ENCODE data around the gene FBLN5.

Gene FBLN5

GRCh38 chr14:91940209-91940608 lies 7.3 kb downstream of the FBLN5 start:
- DNase-seq (ENCODE audit: low read depth, low spot score) = no peak
- no peak overlapping the region for H3K27ac ChIP-seq
- TF ChIP-seq EZH2 (IDR thresholded peaks at IDR 0.05) (no peak), POLR2AphosphoS5 (IDR thresholded peaks at IDR 0.05; ENCODE audit: borderline replicate concordance, low read depth, low read length) (no peak), FOXP2 (optimal IDR thresholded peaks at IDR 0.05; ENCODE audit: control extremely low read depth, extremely low read length, insufficient read depth) (no peak)
- H3K4me3 ChIP-seq = no peak overlapping the region
- no peak overlapping the region for H3K9ac ChIP-seq (ENCODE audit: insufficient read length)
- H3K36me3 ChIP-seq (ENCODE audit: insufficient read depth, low read length) = no peaks in the 10 kb centered on the region
- no peaks in the 10 kb centered on the region for H3K9me3 ChIP-seq (ENCODE audit: low read depth, low read length)

GRCh38 chr14:91935586-91935985 lies 11.9 kb downstream of the FBLN5 start:
- H3K9ac ChIP-seq (ENCODE audit: insufficient read length) = no peak overlapping the region
- H3K9me3 ChIP-seq (ENCODE audit: low read depth, low read length) = no peaks in the 10 kb centered on the region
- H3K36me3 ChIP-seq (ENCODE audit: insufficient read depth, low read length) = no peaks in the 10 kb centered on the region
- TF ChIP-seq EZH2 (IDR thresholded peaks at IDR 0.05) = no peak
- TF ChIP-seq FOXP2 (optimal IDR thresholded peaks at IDR 0.05; ENCODE audit: control extremely low read depth, extremely low read length, insufficient read depth) = no peak
- TF ChIP-seq POLR2AphosphoS5 (IDR thresholded peaks at IDR 0.05; ENCODE audit: borderline replicate concordance, low read depth, low read length) = no peak
- H3K4me3 ChIP-seq = no peak overlapping the region
- no peak for DNase-seq (ENCODE audit: low read depth, low spot score)
- no peak overlapping the region for H3K27ac ChIP-seq

DNA sequence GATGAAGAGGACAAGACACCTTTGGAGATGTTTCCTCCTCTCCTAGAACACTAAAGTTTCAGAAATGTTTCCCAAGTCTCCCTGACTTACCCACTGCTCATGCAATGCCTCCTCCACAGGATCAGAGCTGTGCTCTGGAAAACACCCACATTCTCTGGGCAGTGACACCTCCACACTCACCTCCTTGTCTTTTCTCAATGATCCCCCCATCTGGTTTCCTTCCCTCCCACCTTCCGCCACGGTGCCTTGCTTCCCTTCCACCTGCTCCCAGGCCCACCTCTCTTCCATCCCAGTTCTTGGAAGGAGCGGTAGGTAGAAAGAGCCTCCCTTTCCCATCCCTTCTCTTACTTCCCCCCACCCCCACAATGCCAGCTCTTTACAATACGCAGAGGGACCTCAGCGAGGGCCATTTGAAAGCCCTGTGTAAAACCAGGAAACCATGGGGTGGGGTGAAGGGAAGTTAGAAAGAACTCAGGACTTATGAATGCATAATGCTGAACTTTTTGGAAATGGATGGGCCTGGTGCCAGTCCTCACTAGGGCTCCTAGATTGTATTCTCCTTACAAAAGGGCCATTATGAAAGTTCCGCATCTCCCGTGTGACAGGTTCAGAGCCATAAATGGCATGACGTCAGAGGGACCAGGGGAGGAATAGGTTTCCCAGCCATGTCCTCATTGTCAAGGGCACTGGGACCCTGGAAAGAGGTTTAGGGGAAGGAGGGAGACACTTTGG lies 12.8 kb downstream of the FBLN5 start:
- no peak for TF ChIP-seq POLR2AphosphoS5 (IDR thresholded peaks at IDR 0.05; ENCODE audit: borderline replicate concordance, low read depth, low read length)
- no peak for TF ChIP-seq FOXP2 (optimal IDR thresholded peaks at IDR 0.05; ENCODE audit: control extremely low read depth, extremely low read length, insufficient read depth)
- no peak for TF ChIP-seq EZH2 (IDR thresholded peaks at IDR 0.05)
- H3K9me3 ChIP-seq (ENCODE audit: low read depth, low read length) = no peaks in the 10 kb centered on the region
- H3K4me3 ChIP-seq = no peak overlapping the region
- no peak overlapping the region for H3K9ac ChIP-seq (ENCODE audit: insufficient read length)
- DNase-seq (ENCODE audit: low read depth, low spot score) = no peak
- no peak overlapping the region for H3K27ac ChIP-seq
- no peaks in the 10 kb centered on the region for H3K36me3 ChIP-seq (ENCODE audit: insufficient read depth, low read length)

GRCh38 chr14:91931478-91932088 lies 15.9 kb downstream of the FBLN5 start:
- Histone ChIP-seq H3K36me3 (ENCODE audit: insufficient read depth, low read length) (no peaks in the 10 kb centered on the region), H3K9ac (ENCODE audit: insufficient read length) (no peak overlapping the region)

GRCh38 chr14:91929700-91930099 lies 17.8 kb downstream of the FBLN5 start:
- no peak overlapping the region for H3K4me3 ChIP-seq
- DNase-seq (ENCODE audit: low read depth, low spot score) = no peak
- no peaks in the 10 kb centered on the region for H3K36me3 ChIP-seq (ENCODE audit: insufficient read depth, low read length)
- no peak for TF ChIP-seq POLR2AphosphoS5 (IDR thresholded peaks at IDR 0.05; ENCODE audit: borderline replicate concordance, low read depth, low read length)
- TF ChIP-seq EZH2 (IDR thresholded peaks at IDR 0.05) = no peak
- TF ChIP-seq FOXP2 (optimal IDR thresholded peaks at IDR 0.05; ENCODE audit: control extremely low read depth, extremely low read length, insufficient read depth) = no peak
- H3K27ac ChIP-seq = no peak overlapping the region
- H3K9me3 ChIP-seq (ENCODE audit: low read depth, low read length) = no peaks in the 10 kb centered on the region
- no peak overlapping the region for H3K9ac ChIP-seq (ENCODE audit: insufficient read length)

More at GRCh38 chr14:91931478-91932088, 15.9 kb downstream of the FBLN5 start:
- Histone ChIP-seq H3K27ac (no peak overlapping the region), H3K4me3 (no peak overlapping the region), H3K9me3 (ENCODE audit: low read depth, low read length) (no peaks in the 10 kb centered on the region)
- DNase-seq (ENCODE audit: low read depth, low spot score) = no peak
- TF ChIP-seq FOXP2 (optimal IDR thresholded peaks at IDR 0.05; ENCODE audit: control extremely low read depth, extremely low read length, insufficient read depth) (no peak), POLR2AphosphoS5 (IDR thresholded peaks at IDR 0.05; ENCODE audit: borderline replicate concordance, low read depth, low read length) (no peak), EZH2 (IDR thresholded peaks at IDR 0.05) (no peak)

DNA sequence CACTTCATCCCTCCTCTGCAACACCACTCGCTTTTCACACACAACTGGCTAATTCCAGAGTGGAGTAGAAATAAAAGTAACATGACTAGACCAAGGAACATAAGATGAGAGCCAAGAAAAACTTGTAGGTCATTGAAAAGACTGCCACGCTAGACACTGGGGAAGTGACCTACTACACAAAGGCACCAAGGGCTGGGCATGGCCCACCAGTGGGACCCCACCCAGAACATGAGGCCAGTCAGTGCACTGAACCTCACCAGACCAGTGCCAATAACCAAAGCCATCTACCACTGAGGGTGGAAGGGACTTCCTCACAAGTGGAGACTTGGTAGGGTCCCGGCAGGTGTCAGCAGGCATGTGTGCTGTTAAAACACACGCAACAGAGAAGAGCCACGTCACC lies 19.7 kb downstream of the FBLN5 start:
- H3K9me3 ChIP-seq (ENCODE audit: low read depth, low read length) = no peaks in the 10 kb centered on the region
- H3K4me3 ChIP-seq = no peak overlapping the region
- no peak for TF ChIP-seq POLR2AphosphoS5 (IDR thresholded peaks at IDR 0.05; ENCODE audit: borderline replicate concordance, low read depth, low read length)
- no peak for TF ChIP-seq FOXP2 (optimal IDR thresholded peaks at IDR 0.05; ENCODE audit: control extremely low read depth, extremely low read length, insufficient read depth)
- no peak for TF ChIP-seq EZH2 (IDR thresholded peaks at IDR 0.05)
- H3K36me3 ChIP-seq (ENCODE audit: insufficient read depth, low read length) = no peaks in the 10 kb centered on the region
- H3K27ac ChIP-seq = no peak overlapping the region
- no peak for DNase-seq (ENCODE audit: low read depth, low spot score)
- no peak overlapping the region for H3K9ac ChIP-seq (ENCODE audit: insufficient read length)

DNA sequence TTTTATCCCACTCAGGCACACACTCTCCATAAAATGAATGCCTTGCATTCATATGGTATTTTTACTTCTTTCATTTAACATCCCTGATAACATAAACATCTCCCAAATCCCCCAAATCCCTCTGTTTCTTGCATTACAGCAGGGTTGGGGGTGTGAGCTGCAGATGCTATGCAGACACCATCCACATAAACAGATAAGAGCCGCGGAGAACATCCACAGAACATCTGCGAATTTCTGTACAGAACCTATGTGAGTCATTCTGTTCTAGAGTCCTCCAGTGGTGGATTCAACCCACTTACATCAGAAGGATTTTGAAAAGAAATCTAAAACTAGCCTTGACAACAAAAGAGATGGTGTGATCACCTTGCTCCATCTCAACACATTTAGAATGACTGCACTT lies 20.3 kb downstream of the FBLN5 start:
- no peak overlapping the region for H3K27ac ChIP-seq
- H3K36me3 ChIP-seq (ENCODE audit: insufficient read depth, low read length) = no peaks in the 10 kb centered on the region
- no peak overlapping the region for H3K4me3 ChIP-seq
- H3K9ac ChIP-seq (ENCODE audit: insufficient read length) = no peak overlapping the region
- H3K9me3 ChIP-seq (ENCODE audit: low read depth, low read length) = no peaks in the 10 kb centered on the region
- no peak for DNase-seq (ENCODE audit: low read depth, low spot score)
- TF ChIP-seq EZH2 (IDR thresholded peaks at IDR 0.05) (no peak), POLR2AphosphoS5 (IDR thresholded peaks at IDR 0.05; ENCODE audit: borderline replicate concordance, low read depth, low read length) (no peak), FOXP2 (optimal IDR thresholded peaks at IDR 0.05; ENCODE audit: control extremely low read depth, extremely low read length, insufficient read depth) (no peak)

- no peaks in the 10 kb centered on the region for H3K36me3 ChIP-seq (ENCODE audit: insufficient read depth, low read length)
- no peaks in the 10 kb centered on the region for H3K9me3 ChIP-seq (ENCODE audit: low read depth, low read length)
- TF ChIP-seq POLR2AphosphoS5 (IDR thresholded peaks at IDR 0.05; ENCODE audit: borderline replicate concordance, low read depth, low read length) = no peak
- TF ChIP-seq FOXP2 (optimal IDR thresholded peaks at IDR 0.05; ENCODE audit: control extremely low read depth, extremely low read length, insufficient read depth) = no peak
- no peak for TF ChIP-seq EZH2 (IDR thresholded peaks at IDR 0.05)
- H3K27ac ChIP-seq = no peak overlapping the region
- H3K4me3 ChIP-seq = no peak overlapping the region
- no peak for DNase-seq (ENCODE audit: low read depth, low spot score)
- H3K9ac ChIP-seq (ENCODE audit: insufficient read length) = no peak overlapping the region
Measured at GRCh38 chr14:91926131-91926890, 21.2 kb downstream of the FBLN5 start.
